ENCODE measurements around the gene NELL1.

- TF ChIP-seq CTCF (IDR thresholded peaks at IDR 0.05; ENCODE audit: borderline replicate concordance, extremely low read depth, low read length, poor library complexity, severe bottlenecking) = no peak
- TF ChIP-seq EZH2 (IDR thresholded peaks at IDR 0.05; ENCODE audit: borderline replicate concordance, low read depth, low read length, severe bottlenecking) = no peak
Observed at GRCh38 chr11:20865161-20865560, 195.8 kb downstream of the NELL1 start.
